Superior temporal gyrus (tissue), 1 donor: Measurements from ENCODE around the gene FEZ2.
A peak's percentile ranks its signal among the peaks of the same experiment; 100 is the strongest.

Experiments
- DNase-seq: peaks from one replicate; pipeline ENCODE4 v3.0.0-alpha.2; 2016; ENCODE audit errors: extremely low spot score

Gene FEZ2

DNA sequence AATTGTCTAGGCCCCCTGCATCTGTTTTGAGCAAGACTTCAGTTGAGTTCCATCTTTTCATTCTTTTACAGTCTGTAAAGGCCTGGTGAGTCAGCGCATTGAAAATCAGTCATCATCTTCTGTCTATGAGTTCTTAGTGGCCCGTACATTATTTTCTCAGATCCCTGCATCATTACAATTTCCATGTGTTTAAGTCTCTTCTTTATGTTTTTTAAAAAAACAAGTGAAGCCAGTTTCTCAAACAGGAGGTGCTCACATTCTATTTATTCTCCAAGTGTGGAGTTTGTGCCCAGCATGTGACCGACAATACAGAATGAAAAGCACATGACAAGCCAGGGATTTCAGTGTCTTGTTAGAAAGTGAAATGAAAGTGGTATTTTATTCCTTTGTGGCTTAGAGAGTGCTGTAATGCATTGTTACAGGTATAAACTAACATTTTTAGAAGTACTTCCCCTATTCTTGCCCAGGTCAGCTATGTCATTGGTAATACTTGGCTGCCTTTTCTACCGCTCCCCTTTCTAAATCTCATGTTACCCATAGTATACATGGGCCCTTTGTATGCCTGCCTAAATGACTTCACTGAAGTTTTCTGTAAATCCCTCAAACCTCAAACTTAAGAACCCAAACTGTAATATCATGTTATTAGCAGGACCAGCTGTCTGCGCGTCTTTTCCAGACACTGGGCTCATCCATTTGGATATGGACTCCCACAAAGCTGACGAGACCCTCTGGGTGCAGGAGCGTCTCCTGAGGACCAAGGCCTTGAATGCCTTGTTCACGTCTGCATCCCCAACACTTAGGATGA, 67.6 kb downstream of the FEZ2 start:
- no peak for DNase-seq

DNA sequence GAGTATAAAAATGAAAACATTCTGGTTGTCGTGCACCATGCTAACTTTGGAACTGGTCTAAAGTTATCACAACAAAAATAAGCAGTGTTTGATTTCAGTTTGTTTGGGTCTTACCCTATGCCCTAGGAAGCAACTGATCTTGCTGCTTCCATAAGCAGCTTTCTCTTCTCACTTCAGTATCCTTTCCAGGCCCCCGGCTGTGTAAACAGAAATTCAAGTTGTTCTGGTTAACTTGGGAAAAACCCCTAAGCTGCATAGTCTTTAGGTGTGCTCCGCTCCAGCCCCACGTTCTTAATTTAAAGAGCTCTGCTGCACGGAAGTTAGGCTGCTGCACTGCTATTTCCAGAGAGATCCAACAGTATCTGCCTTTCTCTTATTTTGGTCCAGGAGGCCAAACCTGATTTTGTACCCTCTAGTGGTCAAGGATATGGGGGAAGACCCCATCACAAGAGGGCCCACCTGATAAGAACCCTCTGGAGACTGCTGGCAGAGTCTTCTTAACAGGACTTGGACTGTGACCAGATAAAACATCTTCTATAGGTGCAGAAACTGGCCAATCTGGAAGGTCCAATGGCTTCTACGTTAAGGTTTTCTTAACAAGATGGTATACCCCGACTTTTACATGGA, 69.1 kb downstream of the FEZ2 start:
- no peak for DNase-seq

DNA sequence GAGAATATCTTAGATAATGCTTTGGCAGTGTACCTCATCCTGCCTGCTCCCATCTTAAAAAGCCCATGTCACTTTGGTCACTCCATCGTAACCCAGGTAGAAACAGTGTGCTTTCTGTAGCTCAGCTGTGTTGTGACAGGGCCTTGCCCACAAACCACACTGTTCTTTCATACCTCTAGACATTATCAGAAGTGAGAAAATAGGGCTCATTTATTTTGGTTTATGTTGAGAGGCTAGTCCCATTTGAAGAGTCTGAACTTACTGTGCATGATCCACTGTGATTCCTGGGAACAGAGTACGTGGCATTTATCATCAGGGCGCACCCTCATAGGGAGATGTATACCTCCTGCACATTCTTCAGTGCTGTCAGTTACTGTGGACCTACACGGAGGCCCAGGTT, 69.7 kb downstream of the FEZ2 start:
- no peak for DNase-seq

- no peak for DNase-seq
Measured at GRCh38 chr2:36526226-36526625, 71.7 kb downstream of the FEZ2 start.

- DNase-seq, result no peak
Measured at GRCh38 chr2:36525245-36525644, 72.7 kb downstream of the FEZ2 start.

- DNase-seq, result no peak
Measured at GRCh38 chr2:36523153-36523552, 74.8 kb downstream of the FEZ2 start.

DNA sequence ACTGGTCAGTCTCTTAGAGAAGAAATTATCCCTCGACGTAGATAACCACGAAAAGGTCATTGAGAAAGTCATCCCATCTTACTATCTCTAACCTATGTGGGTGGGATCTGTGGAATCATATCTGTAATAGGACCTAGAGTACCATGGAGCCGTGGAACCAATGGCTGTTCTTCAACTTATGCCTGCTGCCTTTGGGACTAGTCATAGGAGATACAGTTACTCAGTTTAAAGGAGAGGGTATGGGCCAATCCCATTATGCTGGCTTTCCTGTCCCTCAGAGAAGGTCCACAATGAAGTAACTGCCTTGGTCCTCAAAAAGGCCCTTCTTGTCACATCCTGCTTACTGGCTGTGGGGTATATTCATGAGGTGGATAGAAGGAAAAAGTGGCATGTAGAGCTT, 77.5 kb downstream of the FEZ2 start:
- DNase-seq, result no peak

- DNase-seq, result no peak
Measured at GRCh38 chr2:36516136-36516870, 81.7 kb downstream of the FEZ2 start.

- no peak for DNase-seq
Measured at GRCh38 chr2:36515538-36515937, 82.4 kb downstream of the FEZ2 start.

- no peak for DNase-seq
Measured at GRCh38 chr2:36513661-36514060, 84.3 kb downstream of the FEZ2 start.

GRCh38 chr2:36512705-36513104, 85.3 kb downstream of the FEZ2 start:
- no peak for DNase-seq

- DNase-seq, result no peak
Measured at GRCh38 chr2:36511858-36512603, 85.9 kb downstream of the FEZ2 start.

DNA sequence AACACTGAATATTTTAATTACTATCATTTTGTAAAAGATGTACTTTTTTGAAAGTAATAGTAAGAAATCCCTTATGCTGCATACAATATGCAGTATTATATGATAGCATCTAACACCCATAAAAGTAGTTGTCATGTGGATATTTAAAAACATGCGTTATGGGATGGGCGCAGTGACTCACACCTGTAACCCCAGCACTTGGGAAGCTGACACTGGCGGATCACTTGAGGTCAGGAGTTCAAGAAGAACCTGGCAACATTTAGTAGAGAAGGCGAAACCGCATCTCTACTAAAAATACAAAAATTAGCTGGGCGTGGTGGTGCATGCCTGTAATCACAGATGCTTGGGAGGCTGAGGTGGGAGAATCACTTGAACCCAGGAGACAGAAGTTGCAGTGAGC, 88.9 kb downstream of the FEZ2 start:
- DNase-seq, result no peak

DNA sequence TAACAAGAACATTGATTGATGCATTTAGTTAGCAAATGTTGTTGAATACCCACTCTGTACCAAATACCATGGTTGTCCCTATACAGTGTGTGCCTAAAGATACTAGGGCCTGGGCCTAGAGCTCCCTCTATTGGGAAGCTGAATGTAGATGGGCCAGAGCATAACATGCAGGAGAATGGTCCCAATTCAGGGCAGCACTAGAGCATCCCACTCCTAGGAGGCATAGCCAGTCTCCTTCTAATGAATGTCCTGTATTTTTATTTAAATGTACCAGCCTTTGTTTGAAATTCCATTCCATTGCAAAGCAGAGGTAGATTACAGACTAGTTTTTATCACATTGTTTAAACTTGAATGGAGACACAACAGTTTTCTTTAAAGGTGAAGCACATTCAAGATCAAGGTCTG, 90.6 kb downstream of the FEZ2 start:
- peak; percentile 84 for DNase-seq
